Heart right ventricle (tissue), 16 donors: ENCODE measurements around the gene PPIC. TPM values are rescaled to one million over a fixed set of nuclear protein-coding genes. Genes with fewer than 3 reads are reported as not detected.
A peak's percentile ranks its signal among the peaks of the same experiment; 100 is the strongest.

Experiments used
- ATAC-seq, 8 donors: fragments of 200-7000 bp; cut with Tn5 transposase; one replicate each; pipeline ENCODE4 v1.9.1; 2020; ENCODE audit warnings: mild to moderate bottlenecking in 8 of 8, moderate library complexity in 8 of 8, moderate number of reproducible peaks in 1 of 8
- DNase-seq, 2 donors: peaks; one replicate each; pipeline ENCODE4 v3.0.0-alpha.2; 2020
- H3K27ac ChIP-seq, 10 donors: fragments of 200-600 bp; sonication (generic) in 2 of 10; one replicate each; pipeline versions ENCODE4 v1.5.0 to v1.8.0; 2020 to 2022; ENCODE audit warnings: mild to moderate bottlenecking in 3 of 10
- H3K27me3 ChIP-seq, 7 donors: fragments of 200-600 bp; one replicate each; pipeline ENCODE4 v1.8.0; 2021 to 2022; ENCODE audit warnings: mild to moderate bottlenecking in 2 of 7
- H3K36me3 ChIP-seq, 9 donors: fragments of 200-600 bp; sonication (generic) in 1 of 9; one replicate each; pipeline versions ENCODE4 v1.5.0 to v1.8.0; 2020 to 2022; ENCODE audit warnings: mild to moderate bottlenecking in 2 of 9
- H3K4me1 ChIP-seq, 9 donors: fragments of 200-600 bp; sonication (generic) in 1 of 9; one replicate each; pipeline versions ENCODE4 v1.5.0 to v1.8.0; 2020 to 2022; ENCODE audit warnings: mild to moderate bottlenecking in 4 of 9
- H3K4me3 ChIP-seq, 10 donors: fragments of 200-600 bp; sonication (generic) in 2 of 10; one replicate each; pipeline versions ENCODE4 v1.5.0 to v1.8.0; 2020 to 2022; ENCODE audit warnings: mild to moderate bottlenecking in 7 of 10, moderate library complexity in 2 of 10
- H3K9me3 ChIP-seq, 11 donors: fragments of 200-600 bp in 10 of 11; sonication (generic) in 2 of 11; one replicate each; pipeline versions ENCODE4 v1.5.0 to v1.8.0; 2013 to 2022; ENCODE audit warnings: mild to moderate bottlenecking in 2 of 11, control low read depth in 1 of 11, moderate library complexity in 1 of 11
- WGBS, 2 donors: extraction: QIAGEN DNeasy Blood & Tissue Kit; methylation state at CpG; one replicate each; pipeline ENCODE4 v1.1.7; 2013; ENCODE audit warnings: inconsistent platforms in 1 of 2; 5-methylcytosine and 5-hydroxymethylcytosine counted together
- intact Hi-C, 10 donors: fragments of 100-400 bp; cut with DNase I; formaldehyde crosslinking; loops; one replicate each; pipeline versions ENCODE4 v1.11.1 to v1.14.2; 2022
- polyA plus RNA-seq, 2 donors: library from polyadenylated mRNA; stranded (reverse); fragments of 200-250 nt; gene quantifications; one replicate each; pipeline ENCODE4 v1.2.3, GENCODE V29; 2013
- total RNA-seq, 10 donors: library from RNA; stranded (reverse); fragmentation: NEBNext Ultra II Directional in 3 of 10; extraction: Animal tissue kit (Norgen Biotek cat#: 25700) in 3 of 10; gene quantifications; one replicate each; pipeline versions ENCODE4 v1.2.1 to v1.2.4, GENCODE V29; 2021 to 2023
- TF ChIP-seq, protein P1 (sequence below), 9 donors: fragments of 200-600 bp; sonication (generic) in 2 of 9; IDR thresholded peaks; one replicate each; pipeline versions ENCODE4 v1.5.0 to v1.8.0; 2021 to 2022; ENCODE audit warnings: antibody characterized with exemption in 9 of 9, mild to moderate bottlenecking in 5 of 9, moderate library complexity in 1 of 9
- donor health status: Arrhythmogenic right ventricular cardiomyopathy.
- donor health status: ischemic (EF 13 %, LVEDD 7.1; RV severe dilation, severe dysfunction).
- donor health status: healthy with polysubstance abuse.
- donor health status: DM: no; HTN: yes; CAD: no.
- donor health status: DM: no; HTN: no; CAD: no.
- donor health status: ischemic (EF 25% LVEDD 6.9; RV normal size, moderate dysfunction).
- donor health status: ischemic (EF 25% LVEDD 5.7; RV mildly dilated, moderate dysfunction).
- donor health status: healthy.
- donor health status: DM: yes; HTN: yes; CAD: no.
- donor health status: Ischemic cardiomyopathy.
- donor health status: ischemic (EF 35%, LVEDD 5.7; RV mildly dilated, moderate dysfunction).
- donor health status: nonischemic (EF 11% LVEDD 7.7; RV severe dilation, severe dysfunction).
- donor health status: DM: yes; HTN: yes; CAD: no.
- donor health status: PGD.
- donor health status: ischemic (EF 29% LVEDD 5.4; RV normal size, mild dysfunction).
- donor health status: nonischemic (EF 23%, LVEDD 6.1; RV moderate dilation, normal function).

The PPIC gene
- total and polyA plus RNA-seq, 12 donors: 22.5 to 58.9 (median 43.2) TPM

- ATAC-seq: peak in 5 of 8 donors; percentile 17 to 88 (median 64)
- Histone ChIP-seq H3K27me3 (peaks cover 0 to 3% (median 0%) of the 10 kb centered on the region in 7 donors), H3K4me1 (peaks cover 0 to 7% (median 0%) of the 10 kb centered on the region in 9 donors), H3K4me3 (no peak overlapping the region), H3K9me3 (peaks cover 0 to 16% (median 0%) of the 10 kb centered on the region in 11 donors), H3K36me3 (no peaks in the 10 kb centered on the region), H3K27ac (no peak overlapping the region)
- intact Hi-C loops: no loop called here
- WGBS, 2 donors: 58 to 65% methylated on average over 4 of the region's 4 CpGs
- TF ChIP-seq, protein P1, sequence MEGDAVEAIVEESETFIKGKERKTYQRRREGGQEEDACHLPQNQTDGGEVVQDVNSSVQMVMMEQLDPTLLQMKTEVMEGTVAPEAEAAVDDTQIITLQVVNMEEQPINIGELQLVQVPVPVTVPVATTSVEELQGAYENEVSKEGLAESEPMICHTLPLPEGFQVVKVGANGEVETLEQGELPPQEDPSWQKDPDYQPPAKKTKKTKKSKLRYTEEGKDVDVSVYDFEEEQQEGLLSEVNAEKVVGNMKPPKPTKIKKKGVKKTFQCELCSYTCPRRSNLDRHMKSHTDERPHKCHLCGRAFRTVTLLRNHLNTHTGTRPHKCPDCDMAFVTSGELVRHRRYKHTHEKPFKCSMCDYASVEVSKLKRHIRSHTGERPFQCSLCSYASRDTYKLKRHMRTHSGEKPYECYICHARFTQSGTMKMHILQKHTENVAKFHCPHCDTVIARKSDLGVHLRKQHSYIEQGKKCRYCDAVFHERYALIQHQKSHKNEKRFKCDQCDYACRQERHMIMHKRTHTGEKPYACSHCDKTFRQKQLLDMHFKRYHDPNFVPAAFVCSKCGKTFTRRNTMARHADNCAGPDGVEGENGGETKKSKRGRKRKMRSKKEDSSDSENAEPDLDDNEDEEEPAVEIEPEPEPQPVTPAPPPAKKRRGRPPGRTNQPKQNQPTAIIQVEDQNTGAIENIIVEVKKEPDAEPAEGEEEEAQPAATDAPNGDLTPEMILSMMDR (IDR thresholded peaks at IDR 0.05): peak in 1 of 9 donors; percentile 6
- no peak for DNase-seq
Measured at GRCh38 chr5:123046222-123046621, 9.7 kb upstream of the PPIC start.

DNA sequence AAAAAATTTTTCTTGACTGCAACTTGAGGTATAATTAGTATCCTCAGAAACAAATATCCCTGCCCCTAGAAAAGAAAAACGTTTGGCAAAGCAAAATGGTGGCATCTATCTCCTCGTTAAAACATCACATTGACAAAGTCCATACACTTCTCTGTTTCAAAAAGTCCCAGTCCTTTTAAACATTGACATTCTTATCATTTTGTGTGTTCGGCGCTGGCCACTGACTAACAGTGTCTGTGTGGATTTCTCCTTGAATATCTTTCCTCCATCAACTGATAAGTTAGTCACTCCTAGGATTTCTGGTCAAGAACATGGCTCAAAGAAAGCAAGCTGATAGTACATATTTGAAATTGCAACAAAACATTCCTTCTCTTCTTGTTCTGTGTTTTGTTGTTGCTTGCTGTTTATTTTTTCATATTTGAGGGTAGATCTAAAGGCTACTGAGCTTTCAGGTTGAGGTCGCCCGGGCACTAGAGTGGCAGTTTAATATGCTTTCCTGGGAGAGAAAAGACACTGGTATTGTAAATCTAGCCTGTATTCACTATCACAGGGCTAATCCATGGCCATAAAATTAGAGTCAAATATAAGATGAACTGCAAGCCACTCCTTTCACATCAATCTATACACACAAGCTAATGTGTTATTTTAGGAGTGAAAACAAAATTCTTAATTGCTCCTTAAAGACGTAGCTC, 8.5 kb upstream of the PPIC start:
- intact Hi-C loops: no loop called here

GRCh38 chr5:123039673-123040072, 3.1 kb upstream of the PPIC start:
- H3K27ac ChIP-seq: no peak overlapping the region
- no peaks in the 10 kb centered on the region for H3K36me3 ChIP-seq
- H3K4me1 ChIP-seq: peaks cover 0 to 28% (median 23%) of the 10 kb centered on the region in 9 donors
- no peak overlapping the region for H3K4me3 ChIP-seq
- no peaks in the 10 kb centered on the region for H3K9me3 ChIP-seq
- DNase-seq: no peak
- TF ChIP-seq, protein P1 (IDR thresholded peaks at IDR 0.05): no peak
- no peak for ATAC-seq
- intact Hi-C loops: loop anchor here in 4 of 10 donors (5.0 to 10.0 kb wide), 4 partner anchors 132 to 265 kb away; partner anchors contain the start of genes SNX24 (in 2 of the 4) and SNX2 (in 1 of the 4)
- peaks cover 0 to 53% (median 0%) of the 10 kb centered on the region in 7 donors for H3K27me3 ChIP-seq

More for the DNA sequence above, 8.5 kb upstream of the PPIC start:
- Histone ChIP-seq H3K4me3 (no peak overlapping the region), H3K36me3 (no peaks in the 10 kb centered on the region), H3K27ac (no peak overlapping the region), H3K9me3 (peaks cover 0 to 6% (median 0%) of the 10 kb centered on the region in 11 donors), H3K4me1 (peaks cover 0 to 7% (median 0%) of the 10 kb centered on the region in 9 donors), H3K27me3 (peaks cover 0 to 3% (median 0%) of the 10 kb centered on the region in 7 donors)
- no peak for DNase-seq
- TF ChIP-seq, protein P1 (IDR thresholded peaks at IDR 0.05): no peak
- WGBS, 2 donors: 83 to 84% methylated on average over 7 of the region's 7 CpGs
- no peak for ATAC-seq

GRCh38 chr5:123037104-123037418, 536 bp upstream of the PPIC start:
- TF ChIP-seq, protein P1 (IDR thresholded peaks at IDR 0.05): no peak
- H3K27ac ChIP-seq: peak overlapping the region; percentile 93 to 98 (median 95)
- H3K27me3 ChIP-seq: peaks cover 0 to 61% (median 0%) of the 10 kb centered on the region in 7 donors
- ATAC-seq: peak in 1 of 8 donors; percentile 1
- H3K4me1 ChIP-seq: peaks cover 0 to 52% (median 36%) of the 10 kb centered on the region in 9 donors
- no peaks in the 10 kb centered on the region for H3K36me3 ChIP-seq
- DNase-seq: no peak
- WGBS, 2 donors: 1% methylated on average over 11 of the region's 11 CpGs
- H3K4me3 ChIP-seq: peak overlapping the region; percentile 40 to 89 (median 82)
- no peaks in the 10 kb centered on the region for H3K9me3 ChIP-seq
- intact Hi-C loops: loop anchor here in 4 of 10 donors (5.0 to 10.0 kb wide), 4 partner anchors 130 to 262 kb away; partner anchors contain the start of genes SNX24 (in 2 of the 4) and SNX2 (in 1 of the 4)
